Progenitor cell of endocrine pancreas (in vitro differentiated cells): ENCODE data around the gene NFATC3. TPM values are rescaled to one million over a fixed set of nuclear protein-coding genes. Genes with fewer than 3 reads are reported as not detected.
A peak's percentile ranks its signal among the peaks of the same experiment; 100 is the strongest.

Source experiments
- DNase-seq: peaks from one replicate; pipeline ENCODE4 v3.0.0; 2021; ENCODE audit warnings: low spot score; ENCODE audit not compliant: unreplicated experiment
- H3K27ac Mint-ChIP-seq: 2 replicates; pipeline ENCODE4 v1.8.0; 2021; ENCODE audit warnings: mild to moderate bottlenecking, moderate library complexity, mixed read lengths
- H3K27me3 Mint-ChIP-seq: 2 replicates; pipeline ENCODE4 v1.8.0; 2021; ENCODE audit warnings: mixed read lengths
- H3K36me3 Mint-ChIP-seq: 2 replicates; pipeline ENCODE4 v1.8.0; 2022; ENCODE audit warnings: mixed read lengths; ENCODE audit not compliant: insufficient read depth
- H3K4me1 Mint-ChIP-seq: 2 replicates; pipeline ENCODE4 v1.8.0; 2021; ENCODE audit warnings: low read depth, mixed read lengths
- H3K4me3 Mint-ChIP-seq: 2 replicates; pipeline ENCODE4 v1.8.0; 2021; ENCODE audit warnings: low read depth, mild to moderate bottlenecking, moderate library complexity, mixed read lengths
- H3K9me3 Mint-ChIP-seq: 2 replicates; pipeline ENCODE4 v1.8.0; 2021; ENCODE audit warnings: low read depth, mixed read lengths
- CTCF ChIP-seq: fragments of 200-600 bp; sonication (generic); IDR thresholded peaks from one replicate; pipeline ENCODE4 v1.5.0; 2021; ENCODE audit warnings: antibody characterized with exemption, mild to moderate bottlenecking; ENCODE audit not compliant: unreplicated experiment
- total RNA-seq: library from RNA; stranded (reverse); gene quantifications from 2 replicates; pipeline ENCODE4 v1.2.1, GENCODE V29; 2021

Gene NFATC3
- total RNA-seq, 1 donor from 2014 or later, result 51.8 TPM

DNA sequence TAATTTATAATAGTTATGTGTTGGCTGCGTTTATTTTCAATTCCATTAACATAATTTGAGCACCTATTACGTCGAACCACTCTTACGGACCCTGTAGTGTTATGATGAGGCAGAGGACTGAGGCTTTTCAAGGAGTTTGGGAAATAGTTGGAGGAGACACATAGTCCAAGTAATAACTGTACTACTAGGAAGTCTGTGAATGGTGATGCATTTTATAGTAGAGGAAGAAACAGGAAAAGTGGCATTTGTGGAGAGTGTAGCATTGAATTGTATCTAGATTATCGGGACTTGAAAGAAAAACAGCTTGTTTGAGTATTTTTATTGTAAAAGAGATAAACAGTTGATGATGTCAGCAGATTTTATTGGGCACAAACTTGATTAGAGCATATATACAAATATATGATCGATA lies 1.7 kb downstream of the NFATC3 start:
- Mint-ChIP-seq H3K36me3 (no peaks in the 10 kb centered on the region), H3K9me3 (no peaks in the 10 kb centered on the region), H3K4me3 (peak overlapping the region; percentile 93), H3K27me3 (no peaks in the 10 kb centered on the region), H3K4me1 (peaks cover 39% of the 10 kb centered on the region), H3K27ac (peak overlapping the region; percentile 50)
- TF ChIP-seq CTCF, result no peak
- DNase-seq, result no peak

DNA sequence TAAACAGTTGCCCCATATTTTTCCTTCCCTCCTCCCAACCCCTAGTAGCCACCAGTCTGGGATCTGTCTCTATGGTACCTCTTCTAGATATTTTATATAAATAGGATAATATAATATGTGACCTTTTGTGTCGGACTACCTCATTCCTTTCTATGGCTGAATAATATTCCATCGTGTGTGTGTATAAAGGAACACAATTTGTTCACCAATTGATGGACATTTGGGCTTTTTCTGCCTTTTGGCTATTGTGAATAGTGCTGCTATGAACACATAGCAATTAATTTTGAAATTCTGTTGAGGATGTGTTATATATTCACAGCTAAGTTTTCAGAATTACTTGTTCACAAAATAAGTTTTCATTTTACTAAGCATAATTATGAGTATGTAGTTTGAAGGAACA lies 2.5 kb downstream of the NFATC3 start:
- Mint-ChIP-seq H3K4me3 (no peak overlapping the region), H3K27me3 (no peaks in the 10 kb centered on the region)

DNA sequence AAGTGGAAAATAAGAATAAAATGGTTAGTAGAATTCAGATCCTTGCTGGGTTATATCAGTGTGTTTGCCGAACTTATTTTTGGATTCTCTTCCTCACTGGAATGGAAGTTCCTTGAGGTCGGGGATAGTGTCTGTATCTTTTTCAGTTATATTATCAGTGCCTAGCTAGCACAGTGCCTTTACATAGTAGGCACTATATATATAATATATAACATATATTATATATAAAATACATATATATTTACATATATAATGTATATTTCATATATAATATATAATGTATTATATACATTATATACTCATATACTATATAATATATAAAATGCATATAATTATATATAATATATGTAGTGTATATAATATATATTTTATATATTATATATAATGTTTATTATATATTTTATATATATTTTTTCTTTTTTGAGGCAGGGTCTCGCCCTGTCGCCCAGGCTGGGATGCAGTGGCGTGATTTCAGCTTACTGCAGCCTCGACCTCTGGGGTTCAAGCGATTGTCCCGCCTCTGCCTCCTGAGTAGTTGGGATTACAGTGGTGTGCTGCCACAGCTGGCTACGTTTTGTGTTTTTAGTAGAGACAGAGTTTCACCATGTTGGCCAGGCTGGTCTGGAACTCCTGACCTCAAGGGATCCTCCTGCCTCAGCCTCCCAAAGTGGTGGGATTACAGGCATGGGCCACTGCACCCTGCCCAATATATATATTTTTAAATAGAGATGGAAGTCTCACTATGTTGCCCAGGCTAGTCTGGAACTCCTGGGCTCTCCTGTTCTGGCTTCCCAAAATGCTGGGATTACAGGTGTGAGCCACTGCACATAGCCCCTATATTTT lies 3.2 kb downstream of the NFATC3 start:
- H3K36me3 Mint-ChIP-seq, result no peaks in the 10 kb centered on the region
- peaks cover 42% of the 10 kb centered on the region for H3K4me1 Mint-ChIP-seq
- no peak for DNase-seq
- no peak for TF ChIP-seq CTCF
- no peaks in the 10 kb centered on the region for H3K9me3 Mint-ChIP-seq
- no peaks in the 10 kb centered on the region for H3K27me3 Mint-ChIP-seq
- H3K4me3 Mint-ChIP-seq, result no peak overlapping the region
- H3K27ac Mint-ChIP-seq, result no peak overlapping the region

More for the DNA sequence above, 2.5 kb downstream of the NFATC3 start:
- no peak overlapping the region for H3K27ac Mint-ChIP-seq
- no peak for DNase-seq
- TF ChIP-seq CTCF, result no peak
- peaks cover 40% of the 10 kb centered on the region for H3K4me1 Mint-ChIP-seq
- H3K9me3 Mint-ChIP-seq, result no peaks in the 10 kb centered on the region
- no peaks in the 10 kb centered on the region for H3K36me3 Mint-ChIP-seq

DNA sequence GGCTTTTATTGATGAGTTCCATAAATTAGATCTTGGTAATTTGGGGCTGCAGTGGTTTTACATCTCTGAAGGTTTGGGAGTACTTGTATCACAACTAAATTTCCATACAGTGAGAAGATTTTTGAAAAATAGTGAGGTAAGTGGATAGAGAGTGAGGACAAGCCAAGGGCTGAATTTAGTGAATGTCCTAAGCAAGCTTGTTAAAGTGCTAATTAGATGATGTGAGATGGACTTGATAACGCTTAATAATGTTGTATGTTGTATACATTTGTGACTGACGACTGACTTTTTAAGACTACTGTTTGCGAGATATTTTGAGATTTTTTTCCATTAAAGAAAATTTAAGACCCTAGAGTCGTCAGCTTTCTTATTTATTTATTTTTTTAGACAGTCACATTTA lies 3.9 kb downstream of the NFATC3 start:
- H3K4me3 Mint-ChIP-seq, result no peak overlapping the region
- DNase-seq, result no peak
- TF ChIP-seq CTCF, result no peak
- H3K4me1 Mint-ChIP-seq, result peaks cover 37% of the 10 kb centered on the region
- no peaks in the 10 kb centered on the region for H3K36me3 Mint-ChIP-seq
- H3K9me3 Mint-ChIP-seq, result no peaks in the 10 kb centered on the region
- no peaks in the 10 kb centered on the region for H3K27me3 Mint-ChIP-seq
- H3K27ac Mint-ChIP-seq, result no peak overlapping the region

- Mint-ChIP-seq H3K27me3 (no peaks in the 10 kb centered on the region), H3K27ac (peak overlapping the region; percentile 9), H3K9me3 (no peaks in the 10 kb centered on the region), H3K4me3 (no peak overlapping the region), H3K4me1 (peaks cover 41% of the 10 kb centered on the region), H3K36me3 (no peaks in the 10 kb centered on the region)
- TF ChIP-seq CTCF, result no peak
- DNase-seq, result no peak
Measured at GRCh38 chr16:68090130-68090529, 5.0 kb downstream of the NFATC3 start.
